HEK293 (cell line): ENCODE data around the gene DLL4.

Experiments used
- AEBP2 ChIP-seq: fragments of 450-650 bp; formaldehyde crosslinking; IDR thresholded peaks from 2 replicates; pipeline ENCODE4 v1.5.1; 2016; ENCODE audit warnings: missing biosample characterization, missing genetic modification characterization, borderline replicate concordance
- GLI4 ChIP-seq: fragments of 450-650 bp; formaldehyde crosslinking; IDR thresholded peaks from 2 replicates; pipeline ENCODE4 v1.5.1; 2016; ENCODE audit warnings: missing biosample characterization, missing genetic modification characterization
- GLIS1 ChIP-seq: fragments of 450-650 bp; formaldehyde crosslinking; IDR thresholded peaks from 2 replicates; pipeline ENCODE4 v1.5.1; 2016; ENCODE audit warnings: missing biosample characterization, missing genetic modification characterization
- GLIS2 ChIP-seq: fragments of 450-650 bp; formaldehyde crosslinking; IDR thresholded peaks from 2 replicates; pipeline ENCODE4 v1.5.1; 2016; ENCODE audit warnings: missing biosample characterization, missing genetic modification characterization
- KLF7 ChIP-seq: fragments of 450-650 bp; formaldehyde crosslinking; IDR thresholded peaks from 2 replicates; pipeline ENCODE4 v1.5.1; 2016; ENCODE audit warnings: missing biosample characterization, missing genetic modification characterization, borderline replicate concordance
- MEIS1 ChIP-seq: sonication (generic); formaldehyde crosslinking; IDR thresholded peaks from 2 replicates; pipeline ENCODE4 v1.8.1; 2022; ENCODE audit warnings: missing genetic modification reagents, mild to moderate bottlenecking, borderline replicate concordance
- PBX3 ChIP-seq: sonication (generic); formaldehyde crosslinking; IDR thresholded peaks from 2 replicates; pipeline ENCODE4 v1.8.1; 2022; ENCODE audit warnings: mild to moderate bottlenecking, moderate library complexity, missing genetic modification reagents
- SALL2 ChIP-seq: fragments of 450-650 bp; formaldehyde crosslinking; IDR thresholded peaks from 2 replicates; pipeline ENCODE4 v1.5.0; 2017; ENCODE audit warnings: missing biosample characterization, mild to moderate bottlenecking, missing genetic modification characterization, borderline replicate concordance
- SP3 ChIP-seq: fragments of 450-650 bp; formaldehyde crosslinking; IDR thresholded peaks from 2 replicates; pipeline ENCODE4 v1.5.1; 2016; ENCODE audit warnings: missing biosample characterization, missing genetic modification characterization
- TSHZ1 ChIP-seq: fragments of 450-650 bp; formaldehyde crosslinking; IDR thresholded peaks from 2 replicates; pipeline ENCODE4 v1.5.1; 2016; ENCODE audit warnings: missing biosample characterization, missing genetic modification characterization, borderline replicate concordance
- ZBTB1 ChIP-seq: fragments of 450-650 bp; formaldehyde crosslinking; IDR thresholded peaks from 2 replicates; pipeline ENCODE4 v1.5.1; 2016; ENCODE audit warnings: missing biosample characterization, missing genetic modification characterization
- ZBTB6 ChIP-seq: fragments of 450-650 bp; formaldehyde crosslinking; IDR thresholded peaks from 2 replicates; pipeline ENCODE4 v1.5.1; 2017; ENCODE audit warnings: missing biosample characterization, missing genetic modification characterization
- ZNF133 ChIP-seq: fragments of 450-650 bp; formaldehyde crosslinking; IDR thresholded peaks from 2 replicates; pipeline ENCODE4 v1.5.1; 2016; ENCODE audit warnings: missing biosample characterization, missing genetic modification characterization
- ZNF280D ChIP-seq: fragments of 450-650 bp; formaldehyde crosslinking; IDR thresholded peaks from 2 replicates; pipeline ENCODE4 v1.5.1; 2016; ENCODE audit warnings: missing biosample characterization, missing genetic modification characterization
- ZNF350 ChIP-seq: fragments of 450-650 bp; formaldehyde crosslinking; IDR thresholded peaks from 2 replicates; pipeline ENCODE4 v1.5.0; 2017; ENCODE audit warnings: missing biosample characterization, mild to moderate bottlenecking, missing genetic modification characterization
- ZNF501 ChIP-seq: fragments of 450-650 bp; formaldehyde crosslinking; IDR thresholded peaks from 2 replicates; pipeline ENCODE4 v1.5.1; 2016; ENCODE audit warnings: missing biosample characterization, missing genetic modification characterization
- ZNF513 ChIP-seq: fragments of 450-650 bp; IDR thresholded peaks from 2 replicates; pipeline ENCODE4 v1.5.1; 2018; ENCODE audit warnings: missing biosample characterization, missing genetic modification characterization
- ZNF544 ChIP-seq: fragments of 450-650 bp; formaldehyde crosslinking; IDR thresholded peaks from 2 replicates; pipeline ENCODE4 v1.5.0; 2017; ENCODE audit warnings: missing biosample characterization, missing genetic modification characterization
- ZNF626 ChIP-seq: fragments of 450-650 bp; sonication (Bioruptor Pico); formaldehyde crosslinking; IDR thresholded peaks from 2 replicates; pipeline ENCODE4 v1.5.1; 2018; ENCODE audit warnings: missing biosample characterization, missing genetic modification characterization, inconsistent platforms
- ZNF645 ChIP-seq: fragments of 450-650 bp; formaldehyde crosslinking; IDR thresholded peaks from 2 replicates; pipeline ENCODE4; 2016; ENCODE audit warnings: missing biosample characterization, missing genetic modification characterization
- ZNF701 ChIP-seq: fragments of 450-650 bp; formaldehyde crosslinking; IDR thresholded peaks from 2 replicates; pipeline ENCODE4 v1.5.1; 2016; ENCODE audit warnings: missing biosample characterization, missing genetic modification characterization
- ZNF768 ChIP-seq: fragments of 450-650 bp; formaldehyde crosslinking; IDR thresholded peaks from 2 replicates; pipeline ENCODE4 v1.5.1; 2018; ENCODE audit warnings: missing biosample characterization, mild to moderate bottlenecking, missing genetic modification characterization
- ZNF830 ChIP-seq: fragments of 450-650 bp; IDR thresholded peaks from 2 replicates; pipeline ENCODE4 v1.5.0; 2018; ENCODE audit warnings: missing biosample characterization, missing genetic modification characterization, low read depth, mild to moderate bottlenecking, moderate library complexity
- ZXDB ChIP-seq: fragments of 450-650 bp; formaldehyde crosslinking; IDR thresholded peaks from 2 replicates; pipeline ENCODE4 v1.5.1; 2016; ENCODE audit warnings: missing biosample characterization, missing genetic modification characterization

DLL4 gene

GRCh38 chr15:40928821-40929659, at the start of gene DLL4 (continued):
- no peak for TF ChIP-seq MEIS1
- no peak; the same call in 1 of the 2 replicates for TF ChIP-seq ZNF768 (tag by site-specific recombination)
- 0 out of 2 replicates have a peak, but pooled peaks have one; percentile 38 for TF ChIP-seq GLI4 (tag by site-specific recombination)
- TF ChIP-seq AEBP2 (tag by site-specific recombination): no peak
- TF ChIP-seq ZNF626 (tag by site-specific recombination): no peak
- TF ChIP-seq TSHZ1 (tag by site-specific recombination): 0 out of 2 replicates have a peak, but pooled peaks have one; percentile 18
- peak; percentile 85 for TF ChIP-seq GLIS2 (tag by site-specific recombination)
- no peak for TF ChIP-seq SALL2 (tag by site-specific recombination)
- TF ChIP-seq ZNF513 (tag by site-specific recombination): no peak
- no peak for TF ChIP-seq ZNF645 (tag by site-specific recombination)
- TF ChIP-seq PBX3 (CRISPR knock-in tag): no peak
- no peak for TF ChIP-seq ZNF830 (tag by site-specific recombination)
- TF ChIP-seq GLIS1 (tag by site-specific recombination): peak; percentile 52
- no peak for TF ChIP-seq KLF7
- TF ChIP-seq ZXDB (tag by site-specific recombination): 0 out of 2 replicates have a peak, but pooled peaks have one; percentile 9
- TF ChIP-seq ZNF544 (tag by site-specific recombination): no peak
- TF ChIP-seq ZNF501 (tag by site-specific recombination): peak; percentile 49; the same call in 1 of the 2 replicates
- TF ChIP-seq ZNF133 (tag by site-specific recombination): no peak
- no peak for TF ChIP-seq ZNF701
- no peak for TF ChIP-seq ZBTB6
- TF ChIP-seq ZNF280D (tag by site-specific recombination): no peak
- peak; percentile 79 for TF ChIP-seq SP3
- TF ChIP-seq ZBTB1 (tag by site-specific recombination): no peak
- no peak for TF ChIP-seq ZNF350
